GM21825 (cell line): ENCODE data around the gene PDE2A.

Experiments
- ATAC-seq: cut with Tn5 transposase; IDR thresholded peaks from one replicate; pipeline ENCODE4 v1.9.1; 2021; ENCODE audit warnings: mild to moderate bottlenecking, moderate library complexity; ENCODE audit not compliant: unreplicated experiment

Gene PDE2A

DNA sequence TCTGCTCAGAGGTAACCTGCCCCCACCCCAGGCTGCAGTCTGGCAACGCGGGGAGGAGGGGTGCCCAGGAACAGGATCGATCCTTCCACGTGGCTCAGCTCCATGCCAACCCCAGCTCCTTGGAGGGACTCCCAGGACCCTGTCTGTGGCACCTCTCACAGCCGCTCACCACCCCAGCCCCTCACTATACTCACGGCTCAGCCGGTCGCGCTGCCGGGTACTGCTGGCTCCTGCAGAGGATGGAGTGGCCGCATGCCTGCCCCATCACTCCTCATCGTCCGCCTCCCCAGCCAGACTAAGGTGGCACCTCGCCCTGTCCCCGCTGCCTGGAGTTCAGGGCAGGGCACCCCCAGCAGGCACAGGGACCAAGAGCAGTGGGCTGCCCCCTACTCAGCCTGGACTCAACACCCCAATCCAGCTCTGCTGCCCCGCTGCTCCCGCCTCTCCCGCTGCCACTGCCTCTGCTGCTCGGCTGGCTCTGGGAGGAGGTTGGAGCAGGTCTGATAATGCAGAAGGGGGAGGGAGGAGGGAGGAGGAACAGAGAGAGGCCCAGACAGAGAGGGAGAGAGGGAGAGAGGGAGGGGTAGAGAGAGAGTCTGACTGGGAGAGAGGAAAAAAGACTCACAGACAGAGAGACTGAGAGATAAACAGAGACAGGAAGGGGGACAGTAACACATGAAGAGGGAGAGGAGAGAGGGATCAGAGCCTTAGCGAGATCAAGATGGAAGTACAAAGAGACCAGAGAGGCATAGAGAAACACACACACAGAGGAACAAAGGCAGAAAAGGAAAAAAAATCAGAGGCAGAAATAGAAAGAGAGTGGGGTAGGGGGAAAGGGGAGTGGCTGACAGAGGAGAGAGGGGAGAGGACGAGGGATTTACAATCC is at the start of gene PDE2A:
PDE2A (minus strand) TSS at position 480 of the 886 bp plus-strand sequence; CDS start at position 265, 215 bp downstream.
- ATAC-seq = no peak

DNA sequence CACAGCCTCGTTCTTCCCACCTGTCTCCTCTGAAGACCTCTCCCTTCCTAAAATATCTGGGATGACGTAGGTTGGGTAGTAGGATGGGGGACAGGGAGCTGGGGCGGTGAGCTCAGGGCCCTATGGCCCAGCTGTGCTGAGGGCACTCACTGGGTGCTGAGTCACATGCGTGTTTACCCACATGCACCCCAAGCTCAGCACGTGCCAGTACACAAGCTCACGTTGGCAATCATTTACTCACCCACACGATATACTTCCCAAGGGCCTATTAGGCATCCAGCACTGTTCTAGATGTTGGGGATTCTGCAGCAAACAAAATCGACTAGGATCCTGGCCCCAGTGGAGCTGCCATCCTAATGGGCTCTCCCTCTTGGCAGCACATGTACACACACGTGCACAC is 49.3 kb upstream of the PDE2A start:
- no peak for ATAC-seq

DNA sequence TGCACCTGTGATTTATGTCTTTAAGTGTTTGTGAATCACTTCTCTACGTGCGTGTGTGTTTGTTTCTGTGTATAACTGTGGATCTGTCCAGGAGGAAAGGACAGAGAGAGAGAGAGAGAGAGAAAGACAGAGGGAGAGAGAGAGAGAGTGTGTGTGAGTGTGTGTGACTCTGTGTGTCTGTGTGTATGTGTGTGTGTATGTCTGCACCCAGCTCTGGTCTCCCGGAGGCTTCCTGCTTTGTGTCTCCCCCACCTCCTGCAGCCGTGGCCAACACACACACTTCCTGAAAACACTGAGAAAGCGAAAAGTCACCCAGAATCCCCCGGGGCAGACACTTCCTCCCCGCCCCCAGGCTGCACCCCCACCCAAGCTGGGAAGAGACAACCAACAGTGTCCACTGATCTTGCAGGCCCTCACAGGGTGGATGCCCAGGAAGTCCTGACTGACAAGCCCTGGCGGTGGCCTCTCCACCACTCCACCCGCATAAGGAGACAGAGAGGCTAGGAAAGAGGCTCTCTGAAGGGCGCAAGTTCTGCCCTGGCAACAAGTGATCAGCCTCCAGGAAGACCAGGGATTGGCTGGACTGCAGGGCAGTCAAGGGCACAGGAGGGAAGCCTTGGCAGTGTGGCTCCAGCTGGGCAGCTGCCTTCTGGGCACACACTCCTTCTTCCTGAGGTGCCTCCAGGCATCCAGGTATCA is 48.0 kb upstream of the PDE2A start:
- ATAC-seq = peak; percentile 67

DNA sequence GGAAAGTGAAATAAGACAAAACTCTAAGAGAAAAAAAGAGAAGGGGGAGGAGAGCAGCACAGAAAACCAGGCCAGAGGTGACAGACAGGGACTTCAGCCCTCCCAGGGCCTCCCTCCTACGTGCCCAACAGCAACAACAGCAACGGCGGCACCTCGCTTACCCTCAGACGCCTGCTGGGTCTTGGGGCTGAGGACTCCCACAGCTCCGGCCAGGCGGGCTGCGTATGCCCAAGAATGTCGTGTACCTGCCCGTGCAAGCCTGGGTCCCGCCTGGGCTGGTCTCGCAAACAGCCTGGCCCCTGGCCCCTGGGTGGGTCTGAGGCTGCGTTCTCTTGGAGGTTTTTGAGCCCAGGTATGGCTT is 47.4 kb upstream of the PDE2A start:
- no peak for ATAC-seq

DNA sequence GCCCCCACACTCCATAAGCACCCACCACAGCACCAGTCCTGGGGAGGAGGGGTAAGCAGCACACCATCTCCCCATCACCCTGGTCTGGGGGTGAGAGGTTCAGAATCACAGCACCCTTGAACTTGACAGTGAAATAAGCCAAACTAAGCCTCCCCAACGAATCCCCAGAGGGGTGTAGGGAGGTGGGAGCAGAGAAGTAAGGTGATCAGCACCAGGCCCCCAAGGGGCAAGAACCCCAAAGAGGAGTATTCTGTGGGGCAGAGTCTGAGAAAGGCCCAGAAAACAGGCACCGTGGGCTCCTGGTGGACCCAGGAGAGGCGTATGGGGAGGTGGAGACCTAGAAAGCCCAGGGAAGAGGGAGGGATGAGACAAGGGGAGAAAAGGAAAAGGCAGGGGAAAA is 47.1 kb upstream of the PDE2A start:
- no peak for ATAC-seq

DNA sequence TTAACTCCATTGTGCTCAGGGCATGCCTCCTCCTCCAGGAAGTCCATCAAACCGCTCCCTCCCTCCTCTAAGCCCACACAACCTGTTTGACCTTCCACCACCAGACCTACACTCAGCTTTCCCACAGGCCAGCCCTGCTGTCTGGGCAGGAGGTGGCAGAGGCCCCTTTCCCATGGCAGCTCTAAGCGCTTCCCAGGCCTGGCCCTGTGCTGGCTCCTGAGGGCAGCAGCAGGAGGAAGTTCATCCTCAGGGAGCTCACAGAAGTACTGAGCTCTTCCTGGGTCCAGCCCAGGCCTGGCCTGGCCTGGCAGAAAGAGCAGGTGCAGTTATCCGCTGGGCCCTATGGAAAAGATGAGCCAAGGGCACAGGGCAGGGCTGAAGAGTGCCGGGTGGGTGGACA is 46.6 kb upstream of the PDE2A start:
- ATAC-seq = no peak

DNA sequence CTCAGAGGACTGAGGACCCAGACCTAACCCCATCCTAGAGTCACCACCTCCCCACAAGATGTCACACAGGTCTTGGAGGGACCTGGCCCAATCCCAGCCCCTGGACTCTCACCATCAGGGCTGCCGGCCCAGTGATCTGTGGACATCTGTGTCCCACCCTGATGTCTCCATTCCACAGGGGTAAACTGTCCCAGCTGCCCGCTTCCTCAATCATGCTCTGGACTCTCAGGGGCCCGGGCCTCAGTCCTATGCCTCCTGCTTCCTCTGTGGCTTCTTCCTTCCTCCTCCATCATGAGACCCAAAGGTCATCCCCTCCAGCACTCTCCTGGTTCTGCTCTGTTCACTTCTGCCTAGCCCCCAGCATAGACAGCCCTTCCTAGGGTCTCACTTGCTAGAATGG is 45.8 kb upstream of the PDE2A start:
- ATAC-seq = no peak

DNA sequence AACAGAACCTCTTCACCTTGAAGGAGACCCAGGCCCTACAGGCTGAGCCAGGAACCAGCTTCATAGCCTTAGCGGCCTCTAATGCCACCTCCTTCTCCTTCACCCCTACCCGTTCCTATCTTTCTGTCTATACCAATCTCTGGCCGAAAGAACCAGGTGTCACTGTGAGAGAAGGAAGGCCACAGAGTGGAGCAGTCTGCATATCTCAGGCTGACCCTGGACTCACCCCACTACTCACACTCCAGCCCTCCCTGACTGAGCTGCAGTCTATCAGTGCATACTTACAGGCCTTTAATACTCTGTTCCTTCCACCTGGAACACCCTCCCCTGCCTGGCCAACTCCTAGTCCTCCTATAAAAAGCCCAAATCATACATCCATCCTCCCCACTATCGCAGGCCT is 45.3 kb upstream of the PDE2A start:
- no peak for ATAC-seq

DNA sequence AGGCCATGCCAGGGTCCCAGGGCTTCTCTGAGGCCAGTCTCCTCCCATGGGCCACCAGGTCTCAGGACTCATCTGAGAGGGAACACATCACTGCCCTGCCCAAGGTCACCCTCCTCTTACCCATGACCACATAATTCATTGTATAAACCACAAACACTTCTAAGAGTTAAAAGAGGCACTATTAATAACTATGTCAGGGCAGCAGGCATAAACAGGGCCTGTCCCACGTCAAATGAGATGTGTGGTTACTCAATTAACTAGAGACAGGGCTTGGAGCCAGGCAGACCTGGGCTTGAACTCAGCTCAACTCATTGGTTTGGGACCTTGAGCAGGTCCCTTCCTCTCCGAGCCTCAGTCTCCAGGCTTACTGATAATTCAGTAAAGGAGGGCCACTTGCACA is 44.9 kb upstream of the PDE2A start:
- ATAC-seq = no peak

DNA sequence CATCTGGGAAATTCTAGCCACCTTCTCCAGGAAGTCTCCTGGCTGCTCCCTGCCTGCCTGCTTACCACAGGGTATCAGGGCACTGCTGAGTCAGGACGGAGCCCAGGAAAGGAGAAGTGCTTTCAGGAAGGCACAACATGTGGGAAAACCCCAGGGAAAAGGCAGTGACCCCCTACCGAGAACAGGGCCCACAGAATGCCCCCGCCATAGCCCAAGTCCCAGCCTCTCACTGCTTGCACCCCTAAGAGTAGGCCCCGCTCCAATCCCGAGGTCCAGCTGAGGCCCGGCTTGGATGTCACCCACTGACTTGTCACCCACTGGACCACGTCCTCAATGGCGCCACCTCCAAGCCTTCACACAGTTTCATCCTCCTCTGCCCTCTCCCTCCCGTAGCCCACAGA is 43.9 kb upstream of the PDE2A start:
- no peak for ATAC-seq

DNA sequence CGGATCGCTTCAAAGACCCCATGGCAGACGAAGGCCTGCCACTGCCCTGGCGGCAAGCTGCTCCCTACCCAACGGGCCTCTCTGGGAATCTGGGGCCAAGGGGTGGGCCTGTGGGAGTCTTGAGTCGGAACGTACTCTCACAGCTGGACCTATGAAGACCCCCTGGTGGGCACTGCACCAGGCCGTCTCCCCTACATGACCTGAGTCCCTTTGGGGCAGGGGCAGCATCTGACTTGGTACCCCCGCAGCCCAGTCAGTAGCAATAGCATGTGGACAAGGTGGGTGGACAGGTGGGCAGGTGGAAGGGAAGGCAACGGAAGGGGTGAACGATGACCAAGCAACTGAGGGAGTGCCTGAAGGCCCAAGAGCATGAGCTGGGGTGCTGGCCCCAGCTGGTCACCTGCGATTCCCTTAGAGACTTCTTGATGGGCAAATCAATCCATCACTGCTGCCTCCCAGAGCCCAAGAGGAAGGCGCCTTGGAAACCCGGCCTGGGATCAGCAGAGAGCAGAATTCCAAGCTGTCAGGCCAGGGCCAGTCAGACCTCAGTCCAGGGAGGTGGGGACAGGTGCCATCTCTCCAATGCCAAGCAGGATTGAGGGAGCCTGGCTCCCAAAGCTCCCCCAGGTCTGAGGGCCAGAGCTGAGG is 42.7 kb upstream of the PDE2A start:
- ATAC-seq = no peak

DNA sequence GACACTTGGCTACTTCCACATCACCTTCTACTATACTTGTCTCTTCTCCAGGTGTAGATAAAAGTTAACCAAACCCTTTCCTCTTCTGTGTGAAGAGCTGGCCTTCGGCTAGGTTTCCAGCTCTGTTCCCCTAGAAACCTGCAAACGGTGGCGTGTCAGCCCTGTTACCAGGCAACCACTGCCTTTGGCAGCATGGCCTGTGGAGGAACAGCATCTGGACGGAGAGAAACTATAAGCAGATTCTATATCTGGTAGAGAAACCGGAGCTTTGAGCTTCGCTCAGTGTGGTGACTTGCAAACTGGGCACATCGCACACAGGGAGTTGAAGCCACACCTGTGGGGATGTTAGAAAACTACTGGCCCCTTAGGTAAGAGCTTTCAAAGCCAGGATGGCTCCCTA is 42.1 kb upstream of the PDE2A start:
- ATAC-seq = no peak

DNA sequence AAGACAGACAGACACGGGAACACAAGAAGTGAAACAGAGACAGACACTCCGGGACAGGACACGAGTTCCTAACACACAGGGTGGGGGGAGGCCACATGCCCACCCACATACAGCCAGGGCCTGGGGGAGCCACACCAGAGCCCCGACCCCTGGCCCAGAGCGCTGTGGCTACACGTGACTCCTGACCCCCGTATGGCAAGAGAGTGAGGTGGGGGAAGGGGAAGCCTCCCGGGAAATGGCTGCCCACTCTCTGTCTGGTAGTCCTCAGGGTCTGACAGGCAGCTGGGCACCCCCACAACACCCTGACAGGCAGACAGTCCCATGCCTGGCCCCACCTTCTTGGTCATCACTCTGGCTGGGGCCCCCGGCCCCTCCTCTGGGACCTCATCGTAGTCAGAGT is 38.6 kb upstream of the PDE2A start:
- ATAC-seq = no peak

DNA sequence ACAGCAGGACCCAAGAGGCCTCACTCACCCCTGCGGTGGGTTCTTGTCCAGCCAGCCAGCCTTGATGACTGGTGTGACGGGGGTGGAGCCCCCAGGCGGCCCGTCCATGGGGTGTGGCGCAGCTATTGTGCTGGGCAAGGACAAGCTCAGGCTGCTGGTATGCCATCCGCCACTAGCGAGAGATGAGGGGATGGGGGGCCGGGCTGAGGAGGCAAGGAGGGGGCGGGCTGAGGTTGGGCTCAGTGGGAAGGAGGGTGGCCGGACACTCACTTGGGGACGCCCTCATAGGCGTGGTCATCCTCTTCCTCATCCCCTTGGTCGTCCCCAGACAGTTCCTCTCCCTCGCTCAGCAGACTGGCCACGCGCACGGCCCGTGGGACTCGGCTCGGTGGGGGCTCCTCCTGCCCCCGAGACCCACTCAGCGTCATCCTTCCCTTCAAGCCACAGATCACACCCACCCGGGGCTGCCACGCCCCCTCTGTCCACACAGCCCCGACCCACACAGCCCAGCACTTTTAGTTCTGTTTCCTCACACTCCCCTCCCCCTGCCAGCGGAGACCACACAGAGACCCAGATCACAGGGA is 38.0 kb upstream of the PDE2A start:
- no peak for ATAC-seq

DNA sequence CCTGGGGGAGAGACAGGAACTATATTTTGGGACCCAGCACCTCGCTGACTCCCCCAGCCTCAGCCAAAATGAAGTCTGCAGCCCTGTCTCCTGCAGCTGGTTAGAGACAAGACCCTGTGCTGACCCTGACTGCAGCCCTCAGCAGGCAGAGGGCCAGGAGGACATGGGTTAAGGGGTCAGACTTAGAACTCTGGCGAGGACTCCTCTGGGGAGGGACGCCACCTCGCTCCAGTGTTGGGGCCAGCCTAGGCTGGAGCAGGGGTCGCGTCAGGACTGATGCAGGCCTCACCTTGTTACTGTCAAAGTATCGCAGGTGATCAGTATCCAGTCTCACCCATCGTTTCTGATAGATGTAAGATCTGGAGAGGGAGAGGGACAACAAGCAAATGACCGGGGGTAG is 36.9 kb upstream of the PDE2A start:
- no peak for ATAC-seq

DNA sequence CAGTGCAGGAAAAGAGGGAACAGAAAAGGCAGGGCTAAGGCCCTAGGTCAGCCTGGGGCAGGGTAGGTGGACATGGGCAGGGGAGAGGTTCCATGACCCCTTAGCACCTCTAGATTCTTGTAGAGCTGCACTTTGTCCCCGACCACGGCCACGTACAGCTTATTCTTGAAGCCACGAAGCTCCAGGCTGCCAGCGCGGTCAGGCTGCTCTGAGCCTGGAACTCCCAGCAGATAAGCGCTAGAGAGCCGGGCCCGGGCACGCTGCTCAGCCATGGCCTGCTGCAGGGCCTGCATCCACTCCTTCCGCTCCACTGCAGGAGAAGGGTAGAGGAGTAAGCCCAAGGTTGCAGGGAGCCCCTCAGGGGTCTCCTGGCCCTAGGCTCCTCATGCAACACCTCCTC is 36.1 kb upstream of the PDE2A start:
- no peak for ATAC-seq

DNA sequence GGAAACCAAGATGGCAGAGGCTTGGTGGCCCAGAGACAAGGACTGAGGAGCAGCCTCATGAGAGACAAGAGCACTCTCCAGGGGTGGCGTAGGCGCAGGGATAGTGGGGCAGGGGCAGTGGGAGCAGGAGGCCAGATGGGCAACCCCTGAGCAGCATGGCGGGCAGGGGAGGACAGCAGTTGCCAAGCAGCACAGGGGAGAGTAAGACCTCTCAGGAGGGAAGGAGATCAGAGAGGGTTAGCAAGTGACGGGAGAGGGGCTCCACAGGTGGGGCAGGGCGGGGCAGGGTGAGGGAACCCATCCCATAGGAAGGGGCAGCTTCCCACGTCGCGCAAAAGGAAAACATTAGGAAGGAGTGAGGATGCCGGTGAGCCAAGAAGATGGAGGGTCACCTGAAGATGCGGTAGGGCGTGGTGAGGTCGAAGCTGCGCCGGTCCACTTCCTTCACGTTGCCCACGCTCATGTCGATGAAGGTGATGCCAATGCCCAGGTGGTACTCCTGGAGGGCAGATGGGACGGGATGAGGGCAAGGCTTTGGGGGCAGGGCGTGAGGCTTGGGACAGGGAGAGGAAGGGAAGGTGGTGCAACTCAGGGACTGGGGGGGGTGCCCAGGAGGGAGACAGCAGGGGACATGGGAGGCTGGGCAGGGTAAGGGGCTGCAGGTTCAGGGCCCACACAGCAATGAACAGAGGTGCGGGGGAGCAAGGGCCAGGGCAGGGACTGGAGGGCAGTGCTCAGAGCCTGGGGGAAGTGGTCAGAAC is 35.4 kb upstream of the PDE2A start:
- no peak for ATAC-seq

DNA sequence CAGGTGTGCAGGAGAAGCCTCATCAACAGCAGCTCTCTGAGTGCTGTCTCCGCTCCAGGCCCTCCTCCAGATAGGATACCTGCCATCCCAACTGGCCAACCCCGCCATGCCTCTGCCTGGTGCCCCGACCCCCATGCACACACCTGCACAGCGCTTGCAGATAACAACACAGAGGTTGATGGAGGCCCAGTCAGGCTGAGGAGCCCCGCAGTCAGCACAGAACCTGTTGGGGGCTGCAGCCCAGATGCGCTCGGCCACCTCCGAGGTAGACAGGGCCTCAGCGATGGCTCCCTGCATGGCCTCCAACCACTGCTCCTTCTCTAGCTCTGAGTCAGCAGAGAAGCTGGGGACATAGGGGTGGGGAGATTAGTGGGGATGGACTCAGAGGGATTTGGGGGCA is 32.8 kb upstream of the PDE2A start:
- ATAC-seq = no peak

DNA sequence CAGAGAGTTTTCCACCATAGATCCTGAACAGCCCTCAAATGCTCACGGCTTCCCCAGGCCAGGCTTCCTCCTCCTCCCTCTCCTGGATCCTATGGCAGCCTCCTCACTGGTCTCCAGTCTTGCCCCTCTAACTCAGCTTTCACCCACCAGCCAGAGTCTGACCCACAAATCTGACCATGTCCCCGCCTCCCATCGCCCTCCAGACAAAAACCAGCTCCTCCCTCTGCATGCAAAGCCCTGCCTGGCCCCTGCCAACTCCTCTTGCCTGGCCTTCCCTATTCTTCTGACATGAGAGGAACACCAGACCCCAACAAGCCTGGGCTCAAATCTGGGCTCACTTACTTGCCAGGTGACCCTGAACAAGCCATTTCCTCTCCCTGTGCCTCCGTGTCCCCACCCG is 32.4 kb upstream of the PDE2A start:
- no peak for ATAC-seq

DNA sequence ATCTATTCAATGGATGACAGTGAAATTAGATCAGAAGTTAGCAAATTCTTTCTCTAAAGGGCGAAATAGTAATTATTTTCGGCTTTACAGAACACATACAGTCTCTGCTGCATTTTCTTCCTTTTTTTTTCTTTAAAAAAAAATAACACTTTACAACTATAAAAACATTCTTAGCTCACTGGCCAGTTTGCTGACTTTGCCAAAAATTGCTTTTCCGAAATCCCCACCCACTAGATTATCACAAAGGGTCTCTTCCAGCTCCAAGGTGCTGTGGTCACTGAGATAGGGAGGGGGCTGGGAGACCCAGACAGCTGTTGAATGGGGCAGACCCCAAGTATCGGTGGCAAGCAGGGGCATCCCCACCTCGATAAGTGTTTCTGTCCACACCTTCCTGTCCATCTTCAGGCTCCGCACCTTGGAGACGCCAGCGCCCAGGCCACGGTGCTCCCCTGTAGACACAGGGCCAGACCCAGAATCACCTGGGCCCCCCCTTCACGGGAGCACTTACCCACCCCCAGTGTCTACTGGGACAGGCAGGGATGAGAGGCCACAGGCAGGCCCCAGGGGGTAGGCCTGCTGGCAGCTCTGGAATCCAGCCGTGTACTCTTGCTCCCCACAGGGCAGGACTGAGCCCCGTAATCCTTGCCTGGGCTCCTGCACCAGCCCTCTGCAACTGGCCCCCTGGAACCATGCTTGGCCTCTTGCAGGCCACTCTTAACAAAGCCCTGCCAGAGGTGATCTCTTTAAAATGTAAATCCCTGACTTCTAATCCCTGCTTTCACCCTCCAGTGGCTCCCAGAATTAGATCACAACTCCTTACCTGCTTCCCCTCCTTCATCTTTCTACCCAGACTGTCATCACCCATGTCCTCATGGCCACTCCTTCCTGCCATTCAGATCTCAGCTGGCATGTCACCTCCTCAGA is 31.5 kb upstream of the PDE2A start:
- no peak for ATAC-seq
